Measurements from ENCODE around the gene NFATC1. TPM values are rescaled to one million over a fixed set of nuclear protein-coding genes. Genes with fewer than 3 reads are reported as not detected.
A peak's percentile ranks its signal among the peaks of the same experiment; 100 is the strongest.

Gene NFATC1
- polyA plus RNA-seq, 1 donor from 2014 or later = 63.2 TPM

GRCh38 chr18:79439628-79440023, 43.9 kb downstream of the NFATC1 start:
- H3K4me3 Mint-ChIP-seq = peak overlapping the region in 2 of 4 donors; percentile 12 to 33
- no peaks in the 10 kb centered on the region for H3K27me3 Mint-ChIP-seq
- H3K36me3 Mint-ChIP-seq = peaks cover 2% of the 10 kb centered on the region
- H3K4me1 Mint-ChIP-seq = peaks cover 32 to 52% (median 33%) of the 10 kb centered on the region in 3 donors
- peak overlapping the region in 2 of 3 donors; percentile 73 to 78 for H3K27ac Mint-ChIP-seq
- no peaks in the 10 kb centered on the region for H3K9me3 Mint-ChIP-seq

- H3K36me3 Mint-ChIP-seq = peaks cover 2% of the 10 kb centered on the region
- peak overlapping the region in 1 of 3 donors; percentile 47 for H3K27ac Mint-ChIP-seq
- no peaks in the 10 kb centered on the region for H3K9me3 Mint-ChIP-seq
- H3K27me3 Mint-ChIP-seq = no peaks in the 10 kb centered on the region
- peaks cover 23 to 45% (median 26%) of the 10 kb centered on the region in 3 donors for H3K4me1 Mint-ChIP-seq
- peak overlapping the region in 1 of 4 donors; percentile 32 for H3K4me3 Mint-ChIP-seq
Measured at GRCh38 chr18:79440316-79441110, 44.8 kb downstream of the NFATC1 start.

GRCh38 chr18:79441420-79441819, 45.7 kb downstream of the NFATC1 start:
- Mint-ChIP-seq H3K27me3 (no peaks in the 10 kb centered on the region), H3K4me1 (peaks cover 16 to 42% (median 21%) of the 10 kb centered on the region in 3 donors), H3K27ac (peak overlapping the region in 2 of 3 donors; percentile 47)

GRCh38 chr18:79442508-79443221, 46.9 kb downstream of the NFATC1 start:
- Mint-ChIP-seq H3K4me1 (peaks cover 16 to 44% (median 22%) of the 10 kb centered on the region in 3 donors), H3K9me3 (no peaks in the 10 kb centered on the region), H3K27me3 (no peaks in the 10 kb centered on the region), H3K4me3 (peak overlapping the region; percentile 13 to 90 (median 72)), H3K36me3 (peaks cover 2% of the 10 kb centered on the region), H3K27ac (peak overlapping the region; percentile 38 to 78 (median 57))

More at GRCh38 chr18:79441420-79441819, 45.7 kb downstream of the NFATC1 start:
- peak overlapping the region in 2 of 4 donors; percentile 55 to 81 for H3K4me3 Mint-ChIP-seq
- peaks cover 2% of the 10 kb centered on the region for H3K36me3 Mint-ChIP-seq
- H3K9me3 Mint-ChIP-seq = no peaks in the 10 kb centered on the region

- Mint-ChIP-seq H3K36me3 (peaks cover 2% of the 10 kb centered on the region), H3K9me3 (no peaks in the 10 kb centered on the region), H3K4me1 (peaks cover 8 to 26% (median 11%) of the 10 kb centered on the region in 3 donors), H3K27ac (peak overlapping the region in 1 of 3 donors; percentile 14), H3K4me3 (no peak overlapping the region), H3K27me3 (no peaks in the 10 kb centered on the region)
Measured at GRCh38 chr18:79445221-79445620, 49.5 kb downstream of the NFATC1 start.

GRCh38 chr18:79445696-79446561, 50.2 kb downstream of the NFATC1 start:
- H3K4me1 Mint-ChIP-seq = peaks cover 8 to 26% (median 11%) of the 10 kb centered on the region in 3 donors
- peak overlapping the region in 1 of 4 donors; percentile 72 for H3K4me3 Mint-ChIP-seq
- H3K36me3 Mint-ChIP-seq = peaks cover 2% of the 10 kb centered on the region
- peak overlapping the region in 2 of 3 donors; percentile 24 to 71 for H3K27ac Mint-ChIP-seq
- H3K9me3 Mint-ChIP-seq = no peaks in the 10 kb centered on the region
- H3K27me3 Mint-ChIP-seq = no peaks in the 10 kb centered on the region

- H3K4me1 Mint-ChIP-seq = peaks cover 8 to 19% (median 11%) of the 10 kb centered on the region in 3 donors
- no peak overlapping the region for H3K4me3 Mint-ChIP-seq
- H3K9me3 Mint-ChIP-seq = no peaks in the 10 kb centered on the region
- peaks cover 4% of the 10 kb centered on the region for H3K36me3 Mint-ChIP-seq
- H3K27me3 Mint-ChIP-seq = no peaks in the 10 kb centered on the region
- peak overlapping the region in 2 of 3 donors; percentile 71 to 77 for H3K27ac Mint-ChIP-seq
Measured at GRCh38 chr18:79446931-79447330, 51.2 kb downstream of the NFATC1 start.

- H3K27ac Mint-ChIP-seq = peak overlapping the region in 1 of 3 donors; percentile 77
Measured at GRCh38 chr18:79447703-79448367, 52.1 kb downstream of the NFATC1 start.

GRCh38 chr18:79448621-79449020, 52.9 kb downstream of the NFATC1 start:
- peaks cover 5% of the 10 kb centered on the region for H3K36me3 Mint-ChIP-seq
- peaks cover 0 to 10% (median 3%) of the 10 kb centered on the region in 3 donors for H3K4me1 Mint-ChIP-seq
- H3K4me3 Mint-ChIP-seq = no peak overlapping the region
- H3K27me3 Mint-ChIP-seq = no peaks in the 10 kb centered on the region
- no peak overlapping the region for H3K27ac Mint-ChIP-seq
- no peaks in the 10 kb centered on the region for H3K9me3 Mint-ChIP-seq

More at GRCh38 chr18:79447703-79448367, 52.1 kb downstream of the NFATC1 start:
- Mint-ChIP-seq H3K4me1 (peaks cover 2 to 13% (median 7%) of the 10 kb centered on the region in 3 donors), H3K4me3 (no peak overlapping the region), H3K36me3 (peaks cover 4% of the 10 kb centered on the region), H3K27me3 (no peaks in the 10 kb centered on the region), H3K9me3 (no peaks in the 10 kb centered on the region)

GRCh38 chr18:79449551-79450288, 54.0 kb downstream of the NFATC1 start:
- Mint-ChIP-seq H3K9me3 (no peaks in the 10 kb centered on the region), H3K27ac (peak overlapping the region in 1 of 3 donors; percentile 95), H3K36me3 (peaks cover 5% of the 10 kb centered on the region), H3K27me3 (no peaks in the 10 kb centered on the region), H3K4me1 (peaks cover 0 to 10% (median 2%) of the 10 kb centered on the region in 3 donors), H3K4me3 (no peak overlapping the region)

GRCh38 chr18:79450289-79451080, 54.8 kb downstream of the NFATC1 start:
- Mint-ChIP-seq H3K4me3 (no peak overlapping the region), H3K9me3 (no peaks in the 10 kb centered on the region), H3K36me3 (peaks cover 5% of the 10 kb centered on the region), H3K27ac (no peak overlapping the region), H3K27me3 (no peaks in the 10 kb centered on the region), H3K4me1 (peaks cover 0 to 10% (median 3%) of the 10 kb centered on the region in 3 donors)

- Mint-ChIP-seq H3K27me3 (no peaks in the 10 kb centered on the region), H3K36me3 (peaks cover 5% of the 10 kb centered on the region), H3K4me1 (peaks cover 0 to 6% (median 2%) of the 10 kb centered on the region in 3 donors), H3K9me3 (no peaks in the 10 kb centered on the region), H3K4me3 (no peak overlapping the region), H3K27ac (no peak overlapping the region)
Measured at GRCh38 chr18:79451237-79452125, 55.8 kb downstream of the NFATC1 start.

Measured in IgD-negative memory B cell (primary cell).